ENCODE data around the gene HDAC10. TPM values are rescaled to one million over a fixed set of nuclear protein-coding genes. Genes with fewer than 3 reads are reported as not detected.

HDAC10 gene
- total RNA-seq, 4 donors from 2014 or later, result 1.2 to 40.5 (median 20.6) TPM

- no peak for TF ChIP-seq CTCF (IDR thresholded peaks at IDR 0.05)
- TF ChIP-seq POLR2A (IDR thresholded peaks at IDR 0.05), result no peak
- no peaks in the 10 kb centered on the region for H3K9me3 ChIP-seq
- no peak for DNase-seq
- no peak overlapping the region for H3K27ac ChIP-seq
- intact Hi-C loops (cut with DNase I; ENCODE audit: low total_unique reads), result no loop called here
- H3K4me1 ChIP-seq, result no peaks in the 10 kb centered on the region
- H3K4me3 ChIP-seq, result no peak overlapping the region
- H3K27me3 ChIP-seq, result no peaks in the 10 kb centered on the region
- H3K36me3 ChIP-seq, result no peaks in the 10 kb centered on the region
These were observed 32.8 kb upstream of the HDAC10 start for GRCh38 chr22:50283821-50284220.

- Histone ChIP-seq H3K4me3 (no peak overlapping the region), H3K4me1 (no peaks in the 10 kb centered on the region), H3K9me3 (no peaks in the 10 kb centered on the region), H3K36me3 (no peaks in the 10 kb centered on the region), H3K27me3 (no peaks in the 10 kb centered on the region), H3K27ac (peak overlapping the region in 1 of 2 donors; percentile 17)
- no peak for DNase-seq
- TF ChIP-seq POLR2A (IDR thresholded peaks at IDR 0.05) (no peak), CTCF (IDR thresholded peaks at IDR 0.05) (no peak)
- intact Hi-C loops (cut with DNase I; ENCODE audit: low total_unique reads), result no loop called here
These were observed 31.5 kb upstream of the HDAC10 start for GRCh38 chr22:50282361-50283155.

GRCh38 chr22:50281957-50282356 is 30.9 kb upstream of the HDAC10 start:
- no peak for DNase-seq
- Histone ChIP-seq H3K4me3 (no peak overlapping the region), H3K4me1 (no peaks in the 10 kb centered on the region), H3K9me3 (no peaks in the 10 kb centered on the region), H3K27me3 (no peaks in the 10 kb centered on the region), H3K27ac (no peak overlapping the region), H3K36me3 (no peaks in the 10 kb centered on the region)
- TF ChIP-seq CTCF (IDR thresholded peaks at IDR 0.05) (no peak), POLR2A (IDR thresholded peaks at IDR 0.05) (no peak)
- intact Hi-C loops (cut with DNase I; ENCODE audit: low total_unique reads), result no loop called here

- H3K27me3 ChIP-seq, result no peaks in the 10 kb centered on the region
- H3K4me1 ChIP-seq, result no peaks in the 10 kb centered on the region
- H3K27ac ChIP-seq, result no peak overlapping the region
- no peak for TF ChIP-seq CTCF (IDR thresholded peaks at IDR 0.05)
- no peaks in the 10 kb centered on the region for H3K9me3 ChIP-seq
- DNase-seq, result no peak
- no peaks in the 10 kb centered on the region for H3K36me3 ChIP-seq
- intact Hi-C loops (cut with DNase I; ENCODE audit: low total_unique reads), result no loop called here
- no peak overlapping the region for H3K4me3 ChIP-seq
These were observed 30.3 kb upstream of the HDAC10 start for GRCh38 chr22:50281384-50281760.

- Histone ChIP-seq H3K4me3 (no peak overlapping the region), H3K36me3 (no peaks in the 10 kb centered on the region), H3K27ac (no peak overlapping the region), H3K4me1 (no peaks in the 10 kb centered on the region), H3K27me3 (no peaks in the 10 kb centered on the region), H3K9me3 (no peaks in the 10 kb centered on the region)
- intact Hi-C loops (cut with DNase I; ENCODE audit: low total_unique reads), result no loop called here
- DNase-seq, result no peak
- TF ChIP-seq CTCF (IDR thresholded peaks at IDR 0.05) (no peak), POLR2A (IDR thresholded peaks at IDR 0.05) (no peak)
These were observed 29.8 kb upstream of the HDAC10 start for GRCh38 chr22:50280708-50281383.
